GDM1 (cell line): ENCODE data around the gene SUMF2.
"Not testable (repeated sequence)": the region's sequence is repeated elsewhere in the genome, so short reads cannot be mapped to it uniquely, and the experiment has no call there.

Experiments
- DNase-seq: peaks from one replicate; lab custom pipeline; 2025; lab: John Stamatoyannopoulos, UW

Gene SUMF2

DNA sequence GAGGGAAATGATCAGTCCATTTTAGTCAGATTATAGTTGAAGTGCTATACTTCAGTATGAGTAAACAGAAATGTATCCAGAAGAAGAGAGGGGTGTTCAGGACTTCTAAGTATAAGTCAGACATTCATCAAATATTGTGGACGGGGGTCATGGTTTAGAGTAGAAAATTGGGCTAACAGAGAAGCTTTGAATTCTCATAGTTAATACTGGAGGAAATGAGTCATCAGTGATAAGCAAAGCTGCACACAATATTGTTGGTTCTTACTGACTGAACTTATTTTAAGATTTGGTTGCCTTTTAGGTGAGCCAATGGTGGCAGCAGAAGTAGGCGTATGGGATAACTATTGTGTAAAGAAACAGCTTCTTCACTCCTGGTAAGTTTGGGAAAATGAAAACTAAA lies 1.7 kb upstream of the SUMF2 start:
- DNase-seq: no peak

DNA sequence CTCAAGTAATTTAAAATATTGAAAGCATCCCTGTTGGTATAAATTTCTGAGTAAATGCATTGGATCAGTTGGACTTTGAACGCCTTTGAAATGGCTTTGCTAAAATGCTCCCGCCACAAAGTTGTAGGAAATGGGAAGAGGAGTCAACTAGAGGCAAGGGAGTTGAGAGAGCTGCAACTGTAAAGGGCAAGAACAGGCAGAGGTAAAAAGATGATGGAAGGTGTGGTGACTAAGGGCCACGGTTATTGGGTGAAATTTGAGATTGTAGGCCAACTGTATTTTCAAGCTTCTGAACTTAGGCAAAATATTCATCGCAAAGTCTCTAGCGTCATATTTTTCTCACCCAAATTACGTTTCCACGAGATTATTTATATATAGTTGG lies 595 bp upstream of the SUMF2 start:
- DNase-seq: no peak

DNA sequence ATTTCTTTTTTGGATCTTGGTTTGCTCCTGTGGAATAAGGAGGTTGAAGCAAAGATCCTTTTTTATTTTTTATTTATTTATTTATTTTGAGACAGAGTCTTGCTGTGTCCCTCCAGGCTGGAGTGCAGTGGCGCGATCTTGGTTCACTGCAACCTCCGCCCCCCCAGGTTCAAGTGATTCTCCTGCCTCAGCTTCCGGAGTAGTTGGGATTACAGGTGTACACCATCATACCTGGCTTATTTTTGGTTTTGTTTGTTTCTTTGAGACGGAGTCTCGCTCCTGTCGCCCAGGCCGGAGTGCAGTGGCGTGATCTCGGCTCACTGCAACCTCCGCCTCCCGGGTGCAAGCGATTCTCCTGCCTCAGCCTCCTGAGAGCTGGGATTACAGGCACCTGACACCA lies 2.3 kb downstream of the SUMF2 start:
- DNase-seq: not testable (repeated sequence)

DNA sequence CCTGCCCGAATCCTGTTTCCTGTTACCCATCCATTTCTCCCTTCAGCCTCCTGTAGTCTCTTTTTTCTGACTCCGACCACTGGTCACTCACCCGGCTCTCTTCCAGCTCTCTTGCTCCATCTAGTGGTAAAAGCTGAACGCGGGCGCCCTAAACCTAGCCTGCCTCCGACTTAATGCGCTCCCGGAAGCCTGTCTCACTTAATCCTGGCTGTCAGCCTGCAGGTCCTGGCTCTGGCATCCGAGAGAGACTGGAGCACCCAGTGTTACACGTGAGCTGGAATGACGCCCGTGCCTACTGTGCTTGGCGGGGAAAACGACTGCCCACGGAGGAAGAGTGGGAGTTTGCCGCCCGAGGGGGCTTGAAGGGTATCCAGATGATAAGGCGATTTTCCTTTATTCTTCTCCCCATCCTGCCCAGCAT lies 10.3 kb downstream of the SUMF2 start:
- DNase-seq: peak; percentile 22

DNA sequence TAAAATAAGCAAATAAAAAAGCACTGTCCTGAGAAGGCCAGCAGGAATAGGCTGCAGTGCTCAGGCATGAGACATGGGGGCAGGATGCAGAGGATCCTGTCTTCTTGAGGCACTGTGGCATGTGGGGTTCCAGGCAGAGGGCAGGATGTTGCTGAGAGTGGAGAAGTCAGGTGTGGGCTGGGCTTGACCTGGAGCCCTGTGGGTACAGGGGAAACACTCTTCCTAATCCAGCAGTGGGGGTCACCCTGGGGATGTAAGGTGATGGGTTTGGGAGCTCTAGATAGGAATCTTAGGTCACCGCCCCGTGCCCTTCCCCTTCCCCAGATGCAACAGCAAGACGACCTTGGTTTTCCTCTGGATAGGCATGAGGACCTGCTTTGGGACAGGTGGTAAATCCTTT lies 13.6 kb downstream of the SUMF2 start:
- DNase-seq: no peak

DNA sequence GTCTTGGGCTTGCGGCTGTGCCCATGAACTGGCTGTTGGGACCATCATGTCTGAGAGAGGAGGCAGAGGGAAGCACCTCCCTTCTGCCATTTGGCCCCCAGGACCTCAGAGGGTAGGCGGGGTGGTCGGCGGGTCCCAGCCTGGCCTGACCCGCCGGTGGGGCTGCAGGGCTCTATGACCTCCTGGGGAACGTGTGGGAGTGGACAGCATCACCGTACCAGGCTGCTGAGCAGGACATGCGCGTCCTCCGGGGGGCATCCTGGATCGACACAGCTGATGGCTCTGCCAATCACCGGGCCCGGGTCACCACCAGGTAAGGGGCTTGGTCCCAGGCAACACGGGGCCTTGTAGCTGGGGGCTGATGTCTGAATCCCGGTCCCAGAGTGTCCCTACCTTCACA lies 14.1 kb downstream of the SUMF2 start:
- DNase-seq: no peak

DNA sequence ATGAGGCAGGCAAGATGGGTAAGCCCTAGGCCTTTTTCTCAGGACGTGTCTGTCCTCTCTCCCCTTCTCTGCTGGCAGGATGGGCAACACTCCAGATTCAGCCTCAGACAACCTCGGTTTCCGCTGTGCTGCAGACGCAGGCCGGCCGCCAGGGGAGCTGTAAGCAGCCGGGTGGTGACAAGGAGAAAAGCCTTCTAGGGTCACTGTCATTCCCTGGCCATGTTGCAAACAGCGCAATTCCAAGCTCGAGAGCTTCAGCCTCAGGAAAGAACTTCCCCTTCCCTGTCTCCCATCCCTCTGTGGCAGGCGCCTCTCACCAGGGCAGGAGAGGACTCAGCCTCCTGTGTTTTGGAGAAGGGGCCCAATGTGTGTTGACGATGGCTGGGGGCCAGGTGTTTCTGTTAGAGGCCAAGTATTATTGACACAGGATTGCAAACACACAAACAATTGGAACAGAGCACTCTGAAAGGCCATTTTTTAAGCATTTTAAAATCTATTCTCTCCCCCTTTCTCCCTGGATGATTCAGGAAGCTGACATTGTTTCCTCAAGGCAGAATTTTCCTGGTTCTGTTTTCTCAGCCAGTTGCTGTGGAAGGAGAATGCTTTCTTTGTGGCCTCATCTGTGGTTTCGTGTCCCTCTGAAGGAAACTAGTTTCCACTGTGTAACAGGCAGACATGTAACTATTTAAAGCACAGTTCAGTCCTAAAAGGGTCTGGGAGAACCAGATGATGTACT lies 15.5 kb downstream of the SUMF2 start:
- peak; percentile 50 for DNase-seq

DNA sequence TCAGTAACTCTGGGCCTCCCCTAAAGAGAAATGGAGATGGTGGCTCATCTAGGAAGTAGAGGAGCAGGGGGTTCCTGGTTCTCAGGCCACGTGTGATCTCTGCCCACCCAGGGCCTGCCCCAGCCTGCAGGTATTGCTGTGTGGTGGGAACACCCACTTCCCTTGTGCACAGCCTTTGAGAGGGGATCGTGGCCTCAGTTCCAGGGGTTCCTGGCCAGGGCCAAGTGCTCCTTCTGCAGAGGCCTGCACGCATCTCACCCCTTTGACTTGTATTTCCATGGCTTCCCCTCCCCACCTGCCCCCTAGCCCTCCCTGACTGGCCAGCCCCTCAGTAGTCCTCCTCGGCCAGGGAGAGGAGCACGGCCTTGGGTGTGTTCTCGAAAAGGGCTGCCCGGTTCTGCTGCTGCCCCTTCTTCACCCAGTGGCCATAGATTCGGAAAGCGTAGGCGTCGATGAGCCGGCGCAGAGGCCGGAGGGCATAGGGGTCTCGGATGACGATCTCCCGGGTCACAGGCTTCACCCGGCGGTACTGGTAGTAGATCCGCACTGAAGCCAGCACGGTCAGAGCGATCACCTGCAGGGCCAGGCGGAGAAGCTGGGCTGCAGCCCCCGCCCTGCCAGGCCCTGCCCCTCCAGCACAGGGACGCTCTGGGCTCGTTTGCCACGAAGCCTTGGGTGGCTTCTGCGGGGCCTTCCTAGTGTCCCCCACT lies 16.8 kb downstream of the SUMF2 start:
- DNase-seq: not testable (repeated sequence)

DNA sequence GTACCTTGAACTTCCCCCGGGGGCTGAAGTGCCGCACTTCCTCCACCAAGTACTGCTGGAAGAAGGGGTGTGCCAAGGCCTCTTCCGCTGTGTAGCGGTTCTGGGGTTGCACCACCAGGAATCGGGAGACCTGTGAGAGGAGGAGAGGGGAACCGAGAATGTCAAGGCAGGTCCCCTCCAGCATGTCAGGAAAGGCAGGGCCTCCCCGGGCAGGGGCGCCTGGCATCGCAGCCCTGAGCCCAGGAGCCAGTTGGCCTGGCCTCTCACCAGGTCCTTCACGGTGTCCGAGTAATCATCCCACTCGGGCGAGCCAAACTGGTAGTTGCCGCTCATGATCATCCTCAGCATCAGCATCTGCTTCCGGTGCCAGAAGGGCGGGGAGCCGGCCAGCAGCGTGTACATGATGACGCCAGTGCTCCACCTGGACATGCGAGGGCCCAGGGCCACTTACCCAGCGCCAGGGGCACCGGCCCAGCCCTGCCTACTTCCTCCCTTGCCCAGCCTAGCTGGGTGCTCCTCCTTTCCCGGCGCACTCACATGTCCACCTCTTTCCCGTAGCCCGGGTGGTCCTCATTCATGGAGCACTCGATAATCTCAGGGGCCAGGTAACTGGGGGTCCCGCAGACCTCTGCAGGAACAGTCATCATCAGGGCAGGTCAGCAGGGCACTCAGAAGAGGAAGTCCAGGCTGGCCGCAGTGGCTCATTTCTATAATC lies 17.7 kb downstream of the SUMF2 start:
- no peak for DNase-seq

DNA sequence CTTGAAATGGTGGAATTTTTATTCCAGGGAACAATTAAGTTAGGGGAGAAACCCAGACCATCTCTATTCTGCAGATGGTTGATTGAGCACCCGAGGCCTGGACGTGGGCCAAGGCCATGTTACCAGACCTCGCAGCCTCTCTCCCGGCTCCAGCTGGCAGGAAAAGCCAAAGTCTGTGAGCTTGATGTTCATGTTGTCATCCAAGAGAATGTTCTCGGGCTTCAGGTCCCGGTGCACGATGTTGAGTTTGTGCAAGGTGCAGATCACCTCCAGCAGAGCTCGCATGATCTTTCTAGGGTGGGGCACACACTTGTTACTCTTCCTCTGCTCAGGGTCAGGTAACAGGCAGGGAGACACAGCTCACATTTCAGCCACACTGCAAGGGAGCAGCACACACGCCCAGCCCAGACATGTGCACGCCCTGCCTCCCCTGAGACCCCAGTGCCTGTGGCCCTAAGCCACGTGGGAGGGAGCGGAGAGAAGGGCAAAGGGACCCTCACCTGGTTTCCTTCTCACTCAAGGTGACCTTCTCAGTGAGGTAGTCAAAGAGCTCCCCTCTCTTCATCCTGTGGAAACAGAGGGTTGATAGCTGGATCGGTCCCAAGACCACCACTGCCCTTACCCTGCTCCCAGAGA lies 19.2 kb downstream of the SUMF2 start:
- no peak for DNase-seq

DNA sequence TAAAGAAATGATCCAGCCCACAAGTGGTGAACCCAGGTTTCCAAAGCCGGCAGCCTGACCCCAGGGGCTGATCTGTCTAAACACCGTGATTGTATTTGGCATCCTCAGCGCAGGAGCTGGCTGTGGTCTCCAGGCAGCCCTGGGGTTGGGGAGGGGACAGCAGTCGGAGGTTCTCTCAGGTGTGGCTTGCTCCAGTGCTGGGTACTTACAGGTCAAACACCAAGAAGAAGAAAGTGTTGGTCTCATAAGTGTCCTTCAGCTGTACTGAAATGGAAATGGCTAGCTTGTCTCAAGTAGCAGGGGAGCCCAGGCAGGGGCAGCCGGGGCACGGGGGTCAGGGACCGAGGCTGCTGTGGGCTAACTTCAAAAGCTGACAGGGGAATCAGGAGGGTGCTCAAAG lies 22.7 kb downstream of the SUMF2 start:
- DNase-seq: no peak

DNA sequence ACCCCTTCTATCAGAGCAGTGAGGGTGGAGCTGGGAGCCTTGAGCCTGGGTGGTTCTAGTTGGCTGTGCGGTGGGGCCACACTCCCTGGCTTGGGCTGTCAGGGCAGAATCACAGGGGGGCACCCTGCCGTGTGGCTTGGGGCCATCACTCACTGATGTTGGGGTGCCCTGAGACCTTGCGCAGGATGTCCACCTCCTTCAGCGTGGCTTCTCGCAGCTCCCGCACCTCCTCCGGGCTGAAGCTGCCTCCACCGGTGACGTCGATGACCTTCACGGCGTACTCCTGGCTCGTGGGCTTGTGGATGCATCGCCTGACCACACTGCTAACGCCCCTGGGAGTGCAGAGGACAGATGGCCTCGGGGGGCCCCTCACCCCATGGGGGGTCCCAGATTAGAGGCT lies 23.4 kb downstream of the SUMF2 start:
- DNase-seq: no peak

DNA sequence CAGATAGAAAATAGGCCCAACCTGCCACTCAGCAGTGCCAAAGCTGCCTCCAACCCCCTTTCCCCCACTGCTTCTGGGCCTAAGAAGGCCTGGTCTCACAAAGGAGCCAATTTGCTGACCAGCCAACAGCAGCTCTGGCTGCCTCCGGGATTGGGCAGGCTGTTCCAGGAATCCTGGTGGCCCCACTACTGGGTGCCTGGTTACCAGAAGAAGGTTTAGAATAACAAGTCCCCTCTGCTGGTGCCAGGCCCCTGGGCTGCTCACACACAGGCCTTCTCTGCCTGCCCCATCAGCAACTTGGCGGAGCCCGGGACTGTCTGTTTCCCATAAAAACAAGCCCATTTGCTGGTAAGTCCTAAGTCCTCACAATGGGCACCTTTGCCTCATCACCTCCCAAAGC lies 27.5 kb downstream of the SUMF2 start:
- DNase-seq: no peak

DNA sequence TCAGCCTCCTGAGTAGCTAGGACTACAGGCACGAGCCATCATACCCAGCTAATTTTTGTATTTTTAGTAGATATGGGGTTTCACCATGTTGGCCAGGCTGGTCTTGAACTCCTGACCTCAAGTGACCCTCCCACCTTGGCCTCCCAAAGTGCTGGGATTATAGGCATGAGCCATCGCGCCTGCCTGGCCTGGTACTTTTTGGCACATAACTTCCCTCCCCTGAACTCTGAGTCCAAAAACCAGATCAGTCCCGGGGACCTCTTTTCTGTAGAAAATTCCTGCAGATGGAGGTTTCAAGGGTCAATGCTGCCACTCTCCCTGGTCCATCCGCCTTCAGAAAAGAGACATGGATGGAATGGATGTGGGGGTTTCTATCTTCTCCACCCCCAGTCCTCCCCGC lies 28.3 kb downstream of the SUMF2 start:
- DNase-seq: not testable (repeated sequence)

DNA sequence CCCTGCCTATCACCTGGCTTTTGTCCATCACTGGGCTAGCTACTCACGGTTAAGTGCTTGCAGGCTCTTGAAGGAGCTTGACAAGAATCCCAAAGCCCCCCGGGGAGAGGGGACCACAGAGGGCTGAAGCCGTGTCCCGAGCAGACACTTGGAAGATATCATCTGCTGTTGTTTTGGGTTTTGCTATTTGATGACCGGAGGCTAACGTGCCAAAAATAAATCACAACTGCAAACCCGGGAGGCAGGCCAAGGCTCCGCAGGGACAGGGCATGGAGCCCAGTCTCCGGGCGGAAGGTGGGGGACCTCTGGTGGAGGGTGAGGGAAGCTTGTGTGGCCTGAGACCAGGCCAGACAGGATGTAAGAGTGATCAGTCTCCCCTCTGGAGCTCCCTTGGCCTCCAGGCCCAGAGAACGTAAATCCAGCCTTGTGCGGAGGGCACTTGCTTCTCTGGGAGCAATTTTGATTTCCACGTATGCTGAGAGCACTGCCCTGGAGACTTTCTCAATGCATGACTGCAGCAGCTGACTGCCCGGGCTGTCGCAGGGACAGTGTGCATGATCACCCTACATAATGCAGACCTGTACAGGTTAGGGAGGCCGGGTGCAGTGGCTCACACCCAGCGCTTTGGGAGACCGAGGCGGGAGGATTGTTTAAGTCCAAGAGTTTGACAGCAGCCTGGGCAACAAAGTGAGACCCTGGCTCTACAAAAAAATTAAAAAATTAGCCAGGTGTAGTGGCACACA lies 28.9 kb downstream of the SUMF2 start, which contains the start of gene PHKG1:
PHKG1 (minus strand) TSS at position 164 of the 743 bp plus-strand sequence. CDS start 4,011 bp downstream, outside the sequence.
- no peak for DNase-seq

DNA sequence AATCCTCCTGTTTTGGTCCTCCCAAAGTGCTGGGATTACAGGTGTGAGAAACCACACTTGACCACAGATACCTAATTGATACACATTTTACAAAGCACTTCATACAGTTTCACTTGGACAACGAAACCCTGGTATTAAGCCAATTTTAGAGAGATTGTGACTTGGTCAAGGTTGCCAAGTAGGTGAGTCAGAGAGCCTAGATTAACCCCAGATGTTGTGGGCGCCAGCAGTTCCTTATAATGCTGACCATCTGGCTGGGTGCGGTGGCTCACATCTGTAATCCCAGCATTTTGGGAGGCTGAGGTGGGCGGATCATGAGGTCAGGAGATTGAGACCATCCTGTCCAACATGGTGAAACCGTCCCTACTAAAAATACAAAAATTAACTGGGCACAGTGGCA lies 33.6 kb downstream of the SUMF2 start:
- DNase-seq: no peak

DNA sequence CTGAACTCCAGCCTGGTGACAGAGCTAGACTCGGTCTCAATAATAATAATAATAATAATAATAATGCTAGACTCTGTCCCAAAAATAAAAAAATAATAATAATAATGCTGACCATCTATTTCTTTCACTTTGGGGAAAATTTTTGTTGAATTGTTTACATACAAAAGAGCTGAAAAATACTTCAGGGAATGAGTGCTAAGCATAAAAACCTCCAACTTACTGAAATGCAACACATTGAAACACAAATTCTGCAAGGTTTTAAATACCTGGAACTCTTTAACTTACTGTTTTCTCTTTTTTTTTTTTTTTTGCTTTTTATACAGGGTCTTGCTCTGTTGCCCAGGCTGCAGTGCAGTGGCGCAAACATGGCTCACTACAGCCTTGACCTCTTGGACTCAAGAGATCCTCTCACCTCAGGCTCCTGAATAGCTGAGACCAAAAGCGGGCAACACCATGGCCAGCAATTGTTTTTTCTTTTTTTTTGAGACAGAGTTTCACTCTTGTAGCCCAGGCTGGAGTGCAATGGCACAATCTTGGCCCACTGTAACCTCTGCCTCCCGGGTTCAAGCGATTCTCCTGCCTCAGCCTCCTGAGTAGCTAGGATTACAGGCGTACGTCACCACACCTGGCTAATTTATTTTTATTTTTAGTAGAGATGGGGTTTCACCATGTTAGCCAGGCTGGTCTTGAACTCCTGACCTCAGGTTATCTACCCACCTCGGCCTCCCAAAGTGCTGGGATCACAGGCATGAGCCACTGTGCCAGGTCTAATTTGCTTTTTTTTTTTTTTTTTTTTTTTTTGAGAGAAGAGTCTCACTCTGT lies 34.3 kb downstream of the SUMF2 start:
- DNase-seq: not testable (repeated sequence)

DNA sequence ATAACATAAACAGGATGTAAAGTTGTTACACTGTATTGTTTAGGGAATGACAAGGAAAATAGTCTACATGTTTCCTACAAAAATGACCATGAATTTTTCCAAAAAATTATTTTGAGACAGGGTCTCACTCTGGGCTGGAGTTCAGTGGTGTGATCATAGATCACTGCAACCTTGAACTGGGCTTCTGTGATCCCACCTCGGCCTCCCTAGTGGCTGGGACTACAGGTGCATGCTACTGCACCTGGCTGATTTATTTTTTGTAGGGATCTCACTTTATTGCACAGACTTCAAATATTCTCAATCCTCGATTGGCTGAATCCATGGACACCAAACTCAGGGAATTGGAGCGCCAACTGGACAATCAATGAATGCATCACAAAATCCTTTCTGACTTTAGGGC lies 35.6 kb downstream of the SUMF2 start:
- DNase-seq: no peak

DNA sequence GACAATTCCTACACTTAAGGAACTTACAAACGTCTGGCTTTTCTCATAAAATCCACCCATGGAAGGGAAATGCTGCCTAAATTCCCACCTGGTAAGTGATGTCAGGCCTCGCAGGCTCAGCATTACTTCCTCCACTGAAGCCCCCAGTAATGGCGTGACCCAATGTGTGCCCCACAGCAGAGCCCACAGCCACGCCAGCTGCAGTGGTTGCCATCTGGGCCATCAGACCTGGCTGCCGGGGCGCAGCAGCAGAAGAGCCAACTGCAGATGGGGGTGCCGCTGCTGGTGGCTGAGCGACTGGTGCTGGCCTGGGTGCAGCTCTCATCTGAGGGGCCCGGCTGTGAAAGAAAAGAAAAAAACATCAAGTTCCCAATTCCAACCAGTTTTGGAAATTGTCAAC lies 40.1 kb downstream of the SUMF2 start:
- DNase-seq: not testable (repeated sequence)

DNA sequence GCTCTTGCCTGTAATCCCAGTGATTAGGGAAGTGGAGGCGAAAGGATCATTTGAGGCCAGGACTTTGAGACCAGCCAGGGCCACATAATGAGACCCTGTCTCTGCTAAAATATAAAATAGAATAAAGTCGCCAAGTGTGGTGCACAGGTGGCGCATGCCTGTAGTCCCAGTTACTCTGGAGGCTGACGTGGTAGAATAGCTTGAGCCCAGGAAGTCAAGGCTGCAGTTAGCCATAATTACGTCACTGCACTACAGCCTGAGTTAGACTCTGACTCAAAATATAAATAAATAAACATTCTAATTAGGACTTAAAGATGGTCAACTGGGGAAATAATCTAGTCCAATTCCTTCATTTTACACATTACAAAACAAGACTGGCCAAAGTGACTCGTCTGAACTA lies 41.4 kb downstream of the SUMF2 start:
- DNase-seq: peak; percentile 9
